Vagina (tissue), 2 donors: ENCODE data around the gene CCDC28B.
A peak's percentile ranks its signal among the peaks of the same experiment; 100 is the strongest.

Source experiments
- POLR2A ChIP-seq, 2 donors: fragments of 450-650 bp; IDR thresholded peaks; one replicate each; pipeline ENCODE4 v1.6.1; 2017; ENCODE audit warnings: antibody characterized with exemption in 2 of 2, mild to moderate bottlenecking in 2 of 2, moderate library complexity in 2 of 2
- POLR2AphosphoS5 ChIP-seq, 2 donors: sonication (generic); formaldehyde crosslinking; IDR thresholded peaks; one replicate each; pipeline ENCODE4 v1.9.0; 2017; ENCODE audit warnings: antibody characterized with exemption in 2 of 2, mild to moderate bottlenecking in 2 of 2, low read depth in 1 of 2; ENCODE audit not compliant: insufficient read depth in 1 of 2
- TF ChIP-seq, protein P1 (sequence below), 3 experiments: fragments of 450-650 bp in 2 of 3; fragments of 200-600 bp in 1 of 3; sonication (generic) in 1 of 3; IDR thresholded peaks; one replicate each; pipeline ENCODE4 v1.5.1; 2017 to 2019; ENCODE audit warnings: antibody characterized with exemption in 3 of 3, mild to moderate bottlenecking in 2 of 3, moderate library complexity in 2 of 3

DNA sequence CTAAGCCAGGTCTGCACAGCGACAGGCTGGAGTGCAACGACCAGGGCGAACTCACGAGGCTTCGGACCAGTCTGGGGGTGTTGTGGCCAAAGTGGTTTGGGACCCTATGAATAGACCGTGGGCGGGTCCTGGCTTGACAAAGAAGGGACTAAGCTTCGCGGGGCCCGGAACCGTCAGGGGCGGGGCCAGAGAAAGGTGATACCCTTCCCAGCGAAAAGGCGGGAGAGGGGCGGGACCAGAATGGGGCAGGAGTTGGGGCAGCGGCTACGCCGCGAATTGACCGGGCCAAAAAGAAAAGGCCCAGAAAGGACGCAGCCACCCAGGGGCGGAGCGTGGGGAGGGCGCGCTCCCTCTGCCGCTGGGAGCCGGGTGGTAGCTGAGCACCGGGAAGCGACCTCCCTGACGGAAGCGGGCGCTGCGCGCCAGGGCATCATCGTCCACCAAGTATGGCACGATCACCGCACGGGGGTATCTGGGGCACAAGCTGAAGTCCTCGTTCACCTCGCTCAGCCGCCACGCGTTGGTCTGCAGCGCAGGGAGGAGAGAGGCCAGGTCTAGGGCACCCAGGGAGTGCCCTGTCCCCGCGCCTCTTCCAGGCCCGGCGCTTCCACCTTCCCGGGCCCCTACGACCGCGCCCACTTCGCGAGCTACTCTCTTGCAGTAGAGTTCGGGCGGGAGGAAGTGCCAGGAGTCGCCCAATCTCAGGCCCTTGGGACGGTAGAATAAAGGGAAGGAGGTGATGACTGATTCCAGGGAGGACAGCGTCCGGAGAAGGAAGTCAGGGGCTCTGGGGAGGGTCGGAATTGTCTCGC, 40.0 kb downstream of the CCDC28B start:
- TF ChIP-seq POLR2A (IDR thresholded peaks at IDR 0.05) (peak in 1 of 2 donors; percentile 68), POLR2AphosphoS5 (IDR thresholded peaks at IDR 0.05; ENCODE audit: insufficient read depth in 1 of 2, low read depth in 1 of 2) (peak; percentile 50 to 93)
- TF ChIP-seq, protein P1, sequence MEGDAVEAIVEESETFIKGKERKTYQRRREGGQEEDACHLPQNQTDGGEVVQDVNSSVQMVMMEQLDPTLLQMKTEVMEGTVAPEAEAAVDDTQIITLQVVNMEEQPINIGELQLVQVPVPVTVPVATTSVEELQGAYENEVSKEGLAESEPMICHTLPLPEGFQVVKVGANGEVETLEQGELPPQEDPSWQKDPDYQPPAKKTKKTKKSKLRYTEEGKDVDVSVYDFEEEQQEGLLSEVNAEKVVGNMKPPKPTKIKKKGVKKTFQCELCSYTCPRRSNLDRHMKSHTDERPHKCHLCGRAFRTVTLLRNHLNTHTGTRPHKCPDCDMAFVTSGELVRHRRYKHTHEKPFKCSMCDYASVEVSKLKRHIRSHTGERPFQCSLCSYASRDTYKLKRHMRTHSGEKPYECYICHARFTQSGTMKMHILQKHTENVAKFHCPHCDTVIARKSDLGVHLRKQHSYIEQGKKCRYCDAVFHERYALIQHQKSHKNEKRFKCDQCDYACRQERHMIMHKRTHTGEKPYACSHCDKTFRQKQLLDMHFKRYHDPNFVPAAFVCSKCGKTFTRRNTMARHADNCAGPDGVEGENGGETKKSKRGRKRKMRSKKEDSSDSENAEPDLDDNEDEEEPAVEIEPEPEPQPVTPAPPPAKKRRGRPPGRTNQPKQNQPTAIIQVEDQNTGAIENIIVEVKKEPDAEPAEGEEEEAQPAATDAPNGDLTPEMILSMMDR (IDR thresholded peaks at IDR 0.05) = peak in 1 of 3 experiments; percentile 23
